ENCODE measurements around the gene OR6K6.

OR6K6 gene

GRCh38 chr1:158754420-158754819 is at the start of gene OR6K6:
Gene OR6K6 (plus strand): TSS chr1:158754720. CDS start chr1:158754888, 168 bp downstream.
- no peak for DNase-seq (ENCODE audit: low read depth)

DNA sequence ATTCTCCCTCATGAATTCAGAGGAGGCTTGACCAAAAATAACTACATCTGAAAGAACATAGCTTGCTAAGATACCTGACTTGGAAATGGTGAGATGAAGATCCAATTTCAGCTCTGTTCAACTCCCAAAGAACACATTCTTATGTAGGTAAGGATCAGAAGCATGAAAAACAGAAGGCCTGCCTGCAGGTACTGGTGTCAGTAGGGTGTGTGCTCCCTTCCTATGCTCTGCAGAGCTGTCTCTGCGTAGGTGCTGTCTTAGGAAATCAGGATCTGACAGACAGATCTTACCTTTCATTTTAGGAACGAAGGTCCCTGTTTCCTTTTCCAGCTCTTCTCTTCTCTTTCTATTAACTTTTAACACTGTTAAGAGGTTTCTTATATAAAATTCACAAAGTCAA is 48.4 kb upstream of the OR6K6 start:
- DNase-seq (ENCODE audit: low read depth) = no peak

GRCh38 chr1:158711098-158711497 is 43.4 kb upstream of the OR6K6 start:
- no peak for DNase-seq (ENCODE audit: low read depth)

GRCh38 chr1:158714754-158715153 is 39.8 kb upstream of the OR6K6 start:
- DNase-seq (ENCODE audit: low read depth) = no peak

DNA sequence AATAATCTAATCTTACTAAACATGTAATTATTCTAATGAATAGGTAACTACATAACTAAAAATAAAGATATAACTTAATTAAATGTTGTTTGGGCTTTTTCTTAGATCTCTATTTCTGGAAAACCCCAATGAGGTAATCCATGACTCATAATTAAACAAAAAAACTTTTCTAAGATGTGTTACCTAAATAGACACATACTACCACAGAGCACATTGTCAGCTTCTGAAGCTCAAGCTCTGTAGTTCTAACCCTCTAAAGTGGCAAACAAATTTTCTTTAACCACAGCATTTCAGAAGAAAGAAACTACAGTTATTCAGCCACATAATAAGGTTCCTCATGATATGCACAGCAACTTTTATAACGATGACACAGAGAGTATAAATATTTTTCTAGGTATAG is 38.2 kb upstream of the OR6K6 start:
- no peak for DNase-seq (ENCODE audit: low read depth)

- DNase-seq (ENCODE audit: low read depth) = no peak
Measured at GRCh38 chr1:158717344-158717743, 37.2 kb upstream of the OR6K6 start.

- DNase-seq (ENCODE audit: low read depth) = no peak
Measured at GRCh38 chr1:158719664-158720063, 34.9 kb upstream of the OR6K6 start.

- DNase-seq (ENCODE audit: low read depth) = no peak
Measured at GRCh38 chr1:158720620-158721019, 33.9 kb upstream of the OR6K6 start, which contains the start of gene OR6K3. Gene OR6K3 (minus strand): TSS chr1:158720720. CDS start chr1:158718115, 2,605 bp downstream.

DNA sequence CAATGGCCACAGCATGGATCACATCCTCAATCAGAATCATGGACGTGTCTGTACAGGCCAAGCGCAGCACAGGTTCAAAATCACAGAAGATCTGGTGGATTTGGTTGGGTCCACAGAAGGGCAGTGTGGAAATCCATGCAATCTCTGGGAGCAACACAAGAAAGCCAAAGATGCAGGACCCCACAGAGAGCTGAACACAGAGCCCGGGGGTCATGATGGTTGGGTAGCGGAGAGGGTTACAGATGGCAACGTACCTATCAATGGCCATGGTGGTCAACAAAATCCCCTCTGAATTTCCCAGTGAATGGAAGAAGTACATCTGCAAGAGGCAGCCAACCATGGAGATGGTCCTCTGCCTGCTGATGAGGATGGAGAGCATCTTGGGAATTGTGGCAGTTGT is 30.1 kb upstream of the OR6K6 start:
- DNase-seq (ENCODE audit: low read depth) = no peak

- no peak for DNase-seq (ENCODE audit: low read depth)
Measured at GRCh38 chr1:158728510-158729225, 25.9 kb upstream of the OR6K6 start.

DNA sequence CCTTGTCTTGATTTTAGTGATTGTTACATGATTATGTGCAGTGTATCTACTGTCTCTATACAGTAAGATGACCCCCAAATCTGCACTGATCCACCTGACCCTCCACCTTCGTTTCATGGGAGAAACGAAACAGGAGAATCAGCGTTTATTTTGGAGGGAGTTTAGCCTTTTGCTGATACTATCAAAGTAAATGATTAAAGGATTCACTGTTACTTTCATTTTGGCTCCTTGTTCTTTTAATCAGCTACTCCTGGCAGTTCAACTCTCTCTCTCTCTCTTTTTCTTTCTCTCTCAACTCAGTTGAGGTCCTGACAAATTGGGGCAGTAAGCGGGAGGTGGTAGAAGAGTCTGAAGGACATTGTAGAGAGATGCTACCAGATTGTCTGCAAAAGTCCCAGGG is 24.1 kb upstream of the OR6K6 start:
- DNase-seq (ENCODE audit: low read depth) = no peak

GRCh38 chr1:158731707-158732106 is 22.8 kb upstream of the OR6K6 start:
- DNase-seq (ENCODE audit: low read depth) = no peak

- DNase-seq (ENCODE audit: low read depth) = no peak
Measured at GRCh38 chr1:158732524-158732923, 22.0 kb upstream of the OR6K6 start.

GRCh38 chr1:158735848-158736247 is 18.7 kb upstream of the OR6K6 start:
- DNase-seq (ENCODE audit: low read depth) = no peak

DNA sequence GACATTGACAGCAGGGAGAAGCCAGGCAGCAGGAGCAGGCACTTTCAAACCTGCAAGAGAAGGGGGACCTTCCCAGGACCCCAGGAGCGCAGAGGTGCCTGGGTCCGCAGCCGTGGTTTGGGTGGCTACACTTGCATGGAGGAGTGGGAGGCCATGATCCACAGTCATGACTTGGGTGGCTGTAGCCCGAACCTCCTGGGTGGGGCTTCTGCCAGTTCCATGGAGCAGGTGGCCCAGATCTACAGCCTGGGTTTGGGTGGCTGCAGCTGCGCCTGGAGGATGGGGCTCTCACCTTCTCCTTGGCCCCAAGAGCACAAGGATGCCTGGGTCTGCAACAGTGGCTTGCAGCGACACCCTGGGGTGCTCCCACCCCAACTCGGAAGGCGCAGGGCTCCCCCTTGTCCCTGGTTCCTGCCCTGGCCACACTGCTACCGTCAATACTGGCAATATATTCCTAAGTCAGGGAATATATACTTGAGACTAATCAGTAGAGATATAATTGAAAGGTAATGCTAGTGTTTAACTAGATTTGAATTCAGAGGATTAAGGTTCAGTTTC is 2.3 kb upstream of the OR6K6 start:
- no peak for DNase-seq (ENCODE audit: low read depth)

GRCh38 chr1:158771950-158772866 is 17.7 kb downstream of the OR6K6 start, which contains the start of gene OR6N1:
Gene OR6N1 (minus strand): TSS chr1:158772195. CDS start chr1:158766682, 5,513 bp downstream.
- no peak for DNase-seq (ENCODE audit: low read depth)

- no peak for DNase-seq (ENCODE audit: low read depth)
Measured at GRCh38 chr1:158781104-158781503, 26.6 kb downstream of the OR6K6 start, which contains the start of gene OR6N2. Gene OR6N2 (minus strand): TSS chr1:158781204. CDS start chr1:158777635, 3,569 bp downstream.

DNA sequence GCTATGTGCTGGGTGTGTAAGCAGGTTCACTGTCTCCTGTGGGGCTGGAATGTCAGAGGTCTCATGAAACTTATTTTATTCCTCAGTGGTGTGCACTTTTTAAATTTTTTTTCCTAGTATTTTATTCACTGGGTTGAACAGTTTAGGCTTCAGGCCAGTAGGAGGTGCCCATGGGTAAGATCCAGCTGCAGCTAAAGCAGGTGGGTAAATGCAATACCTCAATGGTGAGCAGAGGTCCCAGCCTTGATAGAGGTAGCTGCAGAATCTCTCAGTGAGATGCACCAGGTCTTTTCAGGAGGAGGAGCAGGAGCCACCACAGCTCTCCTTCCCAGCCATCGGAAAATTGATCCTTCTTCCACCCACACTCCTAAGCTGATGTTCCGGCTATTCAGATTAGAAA is 39.1 kb downstream of the OR6K6 start:
- DNase-seq (ENCODE audit: low read depth) = no peak

DNA sequence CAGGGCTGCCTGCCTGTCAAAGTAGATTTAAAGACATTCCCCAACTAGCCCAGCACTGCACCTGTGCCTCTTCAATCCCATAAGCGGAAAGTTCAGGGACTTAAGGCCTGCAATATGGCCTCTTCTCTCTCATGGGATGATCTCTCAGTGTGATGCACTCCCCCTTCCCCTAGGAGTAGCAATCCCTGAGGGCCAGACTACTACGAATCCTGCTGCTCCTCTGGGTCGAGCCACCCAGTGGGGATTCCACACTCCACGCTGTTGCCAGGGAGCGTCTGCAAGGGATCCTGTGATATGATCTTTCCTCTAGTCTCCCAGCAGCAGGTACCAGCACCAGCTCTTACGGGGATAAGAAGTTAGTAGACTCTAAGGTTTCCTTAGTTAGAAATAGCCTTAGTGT is 39.7 kb downstream of the OR6K6 start:
- no peak for DNase-seq (ENCODE audit: low read depth)

DNA sequence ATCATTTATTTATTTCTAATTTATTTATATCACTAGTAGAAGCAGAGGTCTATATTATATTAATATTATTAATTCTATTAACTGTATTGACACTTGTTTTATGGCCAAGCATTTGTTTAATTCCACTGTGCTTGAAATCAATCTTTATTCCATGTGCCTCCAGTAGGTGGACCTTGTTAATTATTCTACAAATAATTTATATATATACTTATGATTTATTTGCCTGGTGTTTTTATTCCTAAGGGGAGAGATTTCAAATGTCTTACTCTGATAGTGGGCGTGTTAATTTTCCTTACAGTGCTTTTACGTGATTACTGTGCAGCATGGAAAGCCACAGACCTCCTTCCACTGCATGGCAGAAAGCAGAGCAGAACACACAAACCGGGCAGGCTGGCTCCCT is 44.0 kb downstream of the OR6K6 start:
- DNase-seq (ENCODE audit: low read depth) = no peak

DNA sequence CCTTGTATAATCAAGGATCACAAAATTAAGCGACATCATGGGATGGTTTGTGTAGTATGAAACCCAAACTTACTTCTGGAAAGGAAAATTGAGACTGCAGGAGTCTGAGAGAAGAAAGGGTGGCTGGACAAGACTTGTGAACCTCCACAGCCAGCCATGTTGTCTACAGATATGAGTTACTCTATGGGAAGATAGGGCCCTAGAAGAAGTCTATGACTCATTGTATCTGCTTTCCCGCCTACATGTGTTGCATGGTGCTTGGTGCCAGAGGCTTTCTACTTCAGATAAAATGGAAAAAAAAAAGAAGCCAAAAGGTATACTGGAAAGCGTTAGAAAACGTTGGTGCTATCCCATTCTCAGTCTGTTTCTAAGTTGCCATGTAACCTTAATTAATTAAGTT is 45.2 kb downstream of the OR6K6 start:
- DNase-seq (ENCODE audit: low read depth) = no peak

GRCh38 chr1:158800526-158800925 is 46.0 kb downstream of the OR6K6 start:
- no peak for DNase-seq (ENCODE audit: low read depth)

DNA sequence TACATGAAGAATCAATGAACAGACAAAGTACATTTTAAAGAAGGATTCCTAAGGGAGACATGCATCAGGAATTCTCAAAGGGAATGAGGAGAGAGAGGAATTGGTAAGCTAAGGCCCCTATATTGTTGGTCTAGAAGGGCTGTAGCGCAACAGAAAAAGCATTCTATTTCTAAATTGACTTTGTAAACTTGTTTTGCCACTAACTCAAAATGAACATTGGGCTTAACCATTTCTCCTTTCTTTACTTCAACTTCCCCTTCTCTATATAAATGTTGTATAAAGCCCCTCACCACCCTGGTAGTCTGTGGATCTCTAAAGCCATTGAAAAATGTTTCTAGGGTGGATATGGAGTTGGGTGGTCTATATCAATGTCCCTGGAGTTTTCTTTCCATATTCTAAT is 46.9 kb downstream of the OR6K6 start:
- no peak for DNase-seq (ENCODE audit: low read depth)

Data from stimulated activated CD4-positive, alpha-beta T cell treated with anti-CD3 and anti-CD28 coated beads, Interleukin-2, amount 100 ng/mL, for 4 hours (primary cell).